Measurements from ENCODE around the gene DPEP1.

DPEP1 gene

GRCh38 chr16:89602273-89602951 lies 11.0 kb upstream of the DPEP1 start:
- Histone ChIP-seq H3K27ac (no peak overlapping the region), H3K4me3 (ENCODE audit: low read depth, low read length) (no peak overlapping the region), H3K27me3 (ENCODE audit: control insufficient read depth, insufficient read depth, low read length) (no peaks in the 10 kb centered on the region), H3K9ac (no peak overlapping the region), H2AFZ (no peak overlapping the region), H3K36me3 (ENCODE audit: control insufficient read depth, insufficient read depth, low read length) (no peaks in the 10 kb centered on the region), H3K79me2 (no peaks in the 10 kb centered on the region), H3K4me1 (no peaks in the 10 kb centered on the region), H3K4me2 (ENCODE audit: low read length) (no peak overlapping the region), H3K9me3 (ENCODE audit: control insufficient read depth, low read length) (no peaks in the 10 kb centered on the region)
- TF ChIP-seq CTCF (IDR thresholded peaks at IDR 0.05): no peak

DNA sequence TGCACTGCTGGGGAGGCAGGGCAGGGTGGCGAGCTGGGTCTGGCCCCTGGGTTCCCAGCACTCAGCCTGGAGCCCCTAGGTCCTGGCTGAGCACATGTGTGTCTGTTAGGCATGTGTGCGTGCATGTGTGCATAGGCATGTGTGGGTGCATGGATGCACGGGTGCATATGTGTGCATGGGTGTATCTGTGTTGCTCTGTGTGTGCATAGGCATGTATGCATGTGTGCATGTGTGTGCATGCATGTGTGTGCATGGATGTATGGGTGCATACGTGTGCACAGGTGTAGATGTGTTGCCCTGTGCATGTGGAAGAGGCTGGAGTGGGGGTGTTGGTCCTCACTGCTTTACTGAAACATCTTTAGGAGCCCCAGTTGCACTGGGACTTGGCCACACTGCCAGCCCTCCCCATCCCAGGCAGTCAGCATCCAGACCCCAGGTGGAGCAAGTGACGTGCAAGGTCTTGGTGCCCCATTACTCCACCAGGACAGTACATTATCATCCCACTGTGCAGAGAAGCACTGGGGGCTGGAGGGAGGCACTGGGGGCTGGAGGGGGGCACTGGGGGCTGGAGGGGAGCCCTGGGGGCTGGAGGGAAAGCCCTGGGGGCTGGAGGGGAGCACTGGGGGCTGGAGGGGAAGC lies 10.4 kb upstream of the DPEP1 start:
- Histone ChIP-seq H2AFZ (no peak overlapping the region), H3K27ac (no peak overlapping the region), H3K79me2 (no peaks in the 10 kb centered on the region), H3K4me2 (ENCODE audit: low read length) (no peak overlapping the region), H3K9ac (no peak overlapping the region), H3K4me1 (no peaks in the 10 kb centered on the region), H3K36me3 (ENCODE audit: control insufficient read depth, insufficient read depth, low read length) (no peaks in the 10 kb centered on the region), H3K27me3 (ENCODE audit: control insufficient read depth, insufficient read depth, low read length) (no peaks in the 10 kb centered on the region), H3K4me3 (ENCODE audit: low read depth, low read length) (no peak overlapping the region), H3K9me3 (ENCODE audit: control insufficient read depth, low read length) (no peaks in the 10 kb centered on the region)
- no peak for TF ChIP-seq CTCF (IDR thresholded peaks at IDR 0.05)

DNA sequence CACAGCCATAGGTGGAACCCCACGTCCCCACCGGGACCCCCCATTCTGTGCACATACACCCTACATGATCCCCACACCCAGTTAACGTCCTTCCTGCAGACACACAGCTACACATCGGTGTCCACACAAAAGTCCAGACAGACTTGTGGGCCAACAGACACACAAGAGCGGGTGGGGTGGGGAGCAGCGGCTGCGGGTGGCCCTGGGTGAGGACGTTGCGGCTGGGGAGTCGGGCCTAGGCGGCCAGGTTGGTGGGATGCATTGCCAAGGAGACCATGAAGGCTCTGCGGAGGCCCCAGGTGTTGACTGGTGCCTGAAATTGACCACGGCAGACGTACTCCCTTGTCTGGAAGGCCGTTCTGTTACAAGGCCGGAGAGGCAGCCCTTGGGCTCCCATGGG lies 8.7 kb upstream of the DPEP1 start:
- H2AFZ ChIP-seq: no peak overlapping the region

GRCh38 chr16:89605186-89605970 lies 8.1 kb upstream of the DPEP1 start:
- Histone ChIP-seq H3K4me1 (no peaks in the 10 kb centered on the region), H3K27me3 (ENCODE audit: control insufficient read depth, insufficient read depth, low read length) (no peaks in the 10 kb centered on the region), H3K4me3 (ENCODE audit: low read depth, low read length) (no peak overlapping the region), H3K4me2 (ENCODE audit: low read length) (no peak overlapping the region), H3K36me3 (ENCODE audit: control insufficient read depth, insufficient read depth, low read length) (no peaks in the 10 kb centered on the region), H3K9ac (no peak overlapping the region), H3K27ac (no peak overlapping the region), H3K9me3 (ENCODE audit: control insufficient read depth, low read length) (no peaks in the 10 kb centered on the region), H3K79me2 (no peaks in the 10 kb centered on the region), H2AFZ (no peak overlapping the region)
- no peak for TF ChIP-seq CTCF (IDR thresholded peaks at IDR 0.05)

More for the DNA sequence above, 8.7 kb upstream of the DPEP1 start:
- Histone ChIP-seq H3K79me2 (no peaks in the 10 kb centered on the region), H3K4me1 (no peaks in the 10 kb centered on the region), H3K4me3 (ENCODE audit: low read depth, low read length) (no peak overlapping the region), H3K27ac (no peak overlapping the region), H3K9ac (no peak overlapping the region), H3K27me3 (ENCODE audit: control insufficient read depth, insufficient read depth, low read length) (no peaks in the 10 kb centered on the region), H3K9me3 (ENCODE audit: control insufficient read depth, low read length) (no peaks in the 10 kb centered on the region), H3K36me3 (ENCODE audit: control insufficient read depth, insufficient read depth, low read length) (no peaks in the 10 kb centered on the region), H3K4me2 (ENCODE audit: low read length) (no peak overlapping the region)
- TF ChIP-seq CTCF (IDR thresholded peaks at IDR 0.05): no peak

Data from parathyroid adenoma (tissue), 2 donors.